Left ventricle myocardium inferior (tissue), 1 donor: ENCODE measurements around the gene SEMA5B. TPM values are rescaled to one million over a fixed set of nuclear protein-coding genes. Genes with fewer than 3 reads are reported as not detected.
A peak's percentile ranks its signal among the peaks of the same experiment; 100 is the strongest.

Experiments
- DNase-seq: peaks from one replicate; pipeline ENCODE4 v3.0.0-alpha.2; 2020
- H3K27ac ChIP-seq: fragments of 200-600 bp; replicated peaks from 2 replicates; pipeline ENCODE4 v1.8.0; 2021
- H3K27me3 ChIP-seq: fragments of 200-600 bp; 2 replicates; pipeline ENCODE4 v1.8.0; 2021; ENCODE audit warnings: low read depth
- H3K36me3 ChIP-seq: fragments of 200-600 bp; 2 replicates; pipeline ENCODE4 v1.8.0; 2021
- H3K4me1 ChIP-seq: fragments of 200-600 bp; 2 replicates; pipeline ENCODE4 v1.8.0; 2021
- H3K4me3 ChIP-seq: fragments of 200-600 bp; 2 replicates; pipeline ENCODE4 v1.8.0; 2021; ENCODE audit warnings: mild to moderate bottlenecking, moderate library complexity
- H3K9me3 ChIP-seq: fragments of 200-600 bp; replicated peaks from 2 replicates; pipeline ENCODE4 v1.8.0; 2021
- intact Hi-C: fragments of 100-400 bp; cut with micrococcal nuclease; formaldehyde crosslinking; loops from one replicate; pipeline ENCODE4 v1.11.0; 2022
- total RNA-seq: library from RNA; stranded (reverse); fragmentation: NEBNext Ultra II Directional; extraction: Animal tissue kit (Norgen Biotek cat#: 25700); gene quantifications from one replicate; pipeline ENCODE4 v1.2.1, GENCODE V29; 2021
- TF ChIP-seq, protein P1 (sequence below): fragments of 200-600 bp; IDR thresholded peaks from 2 replicates; pipeline ENCODE4 v1.8.0; 2021; ENCODE audit warnings: antibody characterized with exemption, mild to moderate bottlenecking, borderline replicate concordance
- donor health status: DM: no; HTN: yes; CAD: no; lungs with severe emphysema.

Gene SEMA5B
- total RNA-seq, 1 donor from 2014 or later, result 5.3 TPM

GRCh38 chr3:122967765-122968164 is 59.8 kb downstream of the SEMA5B start:
- H3K27ac ChIP-seq, result no peak overlapping the region
- TF ChIP-seq, protein P1, sequence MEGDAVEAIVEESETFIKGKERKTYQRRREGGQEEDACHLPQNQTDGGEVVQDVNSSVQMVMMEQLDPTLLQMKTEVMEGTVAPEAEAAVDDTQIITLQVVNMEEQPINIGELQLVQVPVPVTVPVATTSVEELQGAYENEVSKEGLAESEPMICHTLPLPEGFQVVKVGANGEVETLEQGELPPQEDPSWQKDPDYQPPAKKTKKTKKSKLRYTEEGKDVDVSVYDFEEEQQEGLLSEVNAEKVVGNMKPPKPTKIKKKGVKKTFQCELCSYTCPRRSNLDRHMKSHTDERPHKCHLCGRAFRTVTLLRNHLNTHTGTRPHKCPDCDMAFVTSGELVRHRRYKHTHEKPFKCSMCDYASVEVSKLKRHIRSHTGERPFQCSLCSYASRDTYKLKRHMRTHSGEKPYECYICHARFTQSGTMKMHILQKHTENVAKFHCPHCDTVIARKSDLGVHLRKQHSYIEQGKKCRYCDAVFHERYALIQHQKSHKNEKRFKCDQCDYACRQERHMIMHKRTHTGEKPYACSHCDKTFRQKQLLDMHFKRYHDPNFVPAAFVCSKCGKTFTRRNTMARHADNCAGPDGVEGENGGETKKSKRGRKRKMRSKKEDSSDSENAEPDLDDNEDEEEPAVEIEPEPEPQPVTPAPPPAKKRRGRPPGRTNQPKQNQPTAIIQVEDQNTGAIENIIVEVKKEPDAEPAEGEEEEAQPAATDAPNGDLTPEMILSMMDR, result no peak
- H3K4me1 ChIP-seq, result peaks cover 58% of the 10 kb centered on the region

DNA sequence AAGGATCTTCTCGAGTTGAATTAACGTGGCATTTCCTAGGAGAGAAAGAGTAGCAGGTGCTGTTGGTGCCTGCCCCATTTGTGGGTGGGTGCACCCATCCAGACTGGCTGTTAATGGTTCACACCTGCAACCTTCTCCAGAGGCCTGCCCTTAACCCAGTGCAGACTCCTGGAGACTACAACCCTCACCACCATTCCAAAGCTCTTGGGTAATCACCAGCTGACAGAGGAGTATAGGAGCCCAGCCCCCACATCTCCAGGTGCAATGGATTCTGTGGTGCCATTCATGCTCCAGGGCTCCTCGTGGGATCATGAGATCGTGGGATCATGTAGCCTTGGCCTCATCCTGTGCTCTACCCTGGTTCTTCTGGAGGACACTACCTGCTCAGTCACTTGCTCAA is 60.2 kb downstream of the SEMA5B start:
- intact Hi-C loops, result no loop called here
- TF ChIP-seq, protein P1, result no peak
- Histone ChIP-seq H3K4me1 (peaks cover 58% of the 10 kb centered on the region), H3K9me3 (no peaks in the 10 kb centered on the region), H3K27me3 (no peaks in the 10 kb centered on the region), H3K27ac (no peak overlapping the region), H3K4me3 (no peak overlapping the region), H3K36me3 (no peaks in the 10 kb centered on the region)
- DNase-seq, result no peak

More at GRCh38 chr3:122967765-122968164, 59.8 kb downstream of the SEMA5B start:
- intact Hi-C loops, result no loop called here
- Histone ChIP-seq H3K9me3 (no peaks in the 10 kb centered on the region), H3K4me3 (no peak overlapping the region), H3K36me3 (no peaks in the 10 kb centered on the region), H3K27me3 (no peaks in the 10 kb centered on the region)
- DNase-seq, result no peak

GRCh38 chr3:122966045-122966444 is 61.5 kb downstream of the SEMA5B start:
- H3K9me3 ChIP-seq, result no peaks in the 10 kb centered on the region
- H3K4me1 ChIP-seq, result peaks cover 66% of the 10 kb centered on the region
- TF ChIP-seq, protein P1, result no peak
- DNase-seq, result no peak
- H3K36me3 ChIP-seq, result no peaks in the 10 kb centered on the region
- no peak overlapping the region for H3K27ac ChIP-seq
- no peaks in the 10 kb centered on the region for H3K27me3 ChIP-seq
- H3K4me3 ChIP-seq, result no peak overlapping the region
- intact Hi-C loops, result no loop called here

- Histone ChIP-seq H3K27ac (peak overlapping the region; percentile 42), H3K4me3 (no peak overlapping the region), H3K9me3 (no peaks in the 10 kb centered on the region), H3K36me3 (no peaks in the 10 kb centered on the region), H3K27me3 (no peaks in the 10 kb centered on the region), H3K4me1 (peaks cover 59% of the 10 kb centered on the region)
- DNase-seq, result no peak
- intact Hi-C loops, result no loop called here
- TF ChIP-seq, protein P1, result no peak
Measured at GRCh38 chr3:122964811-122965210, 62.8 kb downstream of the SEMA5B start.

GRCh38 chr3:122962149-122962548 is 65.4 kb downstream of the SEMA5B start:
- Histone ChIP-seq H3K27me3 (no peaks in the 10 kb centered on the region), H3K9me3 (no peaks in the 10 kb centered on the region), H3K4me1 (peaks cover 73% of the 10 kb centered on the region), H3K4me3 (no peak overlapping the region), H3K27ac (peak overlapping the region; percentile 11), H3K36me3 (no peaks in the 10 kb centered on the region)
- intact Hi-C loops, result no loop called here
- no peak for DNase-seq
- TF ChIP-seq, protein P1, result no peak
